ENCODE results near the gene XK.

GRCh38 chrX:37759351-37759750 lies 73.8 kb downstream of the XK start:
- TF ChIP-seq CTCF (IDR thresholded peaks at IDR 0.05; ENCODE audit: low read length) (no peak), EZH2 (IDR thresholded peaks at IDR 0.05; ENCODE audit: borderline replicate concordance, low read length) (no peak)
